ENCODE results near the gene STIM1.

The STIM1 gene

DNA sequence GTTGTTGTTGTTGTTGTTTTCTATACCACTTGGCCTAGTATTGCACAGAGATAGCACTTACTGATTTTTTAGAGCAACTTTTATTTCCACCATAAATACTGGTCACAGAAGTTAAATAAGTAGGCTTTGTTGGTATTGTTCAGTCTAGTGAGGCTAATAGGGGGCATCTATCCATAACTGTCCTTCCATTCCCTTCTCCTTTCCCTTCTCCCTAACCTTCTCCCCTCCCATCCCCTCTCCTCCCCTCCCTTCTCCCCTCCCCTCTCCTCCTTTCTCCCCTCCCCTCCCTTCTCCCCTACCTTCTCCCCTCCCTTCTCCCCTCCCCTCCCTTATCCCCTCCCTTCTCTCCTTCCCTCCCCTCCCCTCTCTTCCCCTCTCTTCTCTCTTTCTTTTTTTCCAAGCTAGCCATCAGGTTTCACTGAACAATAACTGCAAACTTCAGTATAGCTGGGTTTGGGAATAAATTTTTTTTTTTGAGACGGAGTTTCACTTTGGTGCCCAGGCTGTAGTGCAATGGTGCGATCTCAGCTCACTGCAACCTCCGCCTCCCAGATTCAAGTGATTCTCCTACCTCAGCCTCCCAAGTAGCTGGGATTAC lies 56.5 kb downstream of the STIM1 start:
- TF ChIP-seq, protein P1, sequence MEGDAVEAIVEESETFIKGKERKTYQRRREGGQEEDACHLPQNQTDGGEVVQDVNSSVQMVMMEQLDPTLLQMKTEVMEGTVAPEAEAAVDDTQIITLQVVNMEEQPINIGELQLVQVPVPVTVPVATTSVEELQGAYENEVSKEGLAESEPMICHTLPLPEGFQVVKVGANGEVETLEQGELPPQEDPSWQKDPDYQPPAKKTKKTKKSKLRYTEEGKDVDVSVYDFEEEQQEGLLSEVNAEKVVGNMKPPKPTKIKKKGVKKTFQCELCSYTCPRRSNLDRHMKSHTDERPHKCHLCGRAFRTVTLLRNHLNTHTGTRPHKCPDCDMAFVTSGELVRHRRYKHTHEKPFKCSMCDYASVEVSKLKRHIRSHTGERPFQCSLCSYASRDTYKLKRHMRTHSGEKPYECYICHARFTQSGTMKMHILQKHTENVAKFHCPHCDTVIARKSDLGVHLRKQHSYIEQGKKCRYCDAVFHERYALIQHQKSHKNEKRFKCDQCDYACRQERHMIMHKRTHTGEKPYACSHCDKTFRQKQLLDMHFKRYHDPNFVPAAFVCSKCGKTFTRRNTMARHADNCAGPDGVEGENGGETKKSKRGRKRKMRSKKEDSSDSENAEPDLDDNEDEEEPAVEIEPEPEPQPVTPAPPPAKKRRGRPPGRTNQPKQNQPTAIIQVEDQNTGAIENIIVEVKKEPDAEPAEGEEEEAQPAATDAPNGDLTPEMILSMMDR (conservative IDR thresholded peaks at IDR 0.05): no peak
- no peak overlapping the region for H3K27ac ChIP-seq

DNA sequence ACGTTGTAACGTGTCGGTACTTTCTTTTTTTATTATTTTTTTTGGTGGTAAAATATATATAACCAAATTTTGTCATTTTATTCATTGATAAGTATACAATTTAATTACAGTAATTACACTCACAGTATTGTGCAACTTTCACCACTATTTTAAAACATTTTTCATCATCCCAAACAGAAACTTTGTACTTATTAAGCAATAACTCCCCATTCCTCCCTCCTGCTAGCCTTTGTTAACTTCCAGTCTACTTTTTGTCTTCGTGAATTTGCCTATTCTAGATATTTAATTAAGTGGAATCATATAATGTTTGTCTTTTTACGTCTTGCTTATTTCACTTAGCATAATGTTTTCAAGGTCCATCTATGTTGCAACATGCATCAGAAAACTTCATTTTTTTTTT lies 58.5 kb downstream of the STIM1 start:
- TF ChIP-seq, protein P1 (conservative IDR thresholded peaks at IDR 0.05): no peak
- no peak overlapping the region for H3K27ac ChIP-seq

DNA sequence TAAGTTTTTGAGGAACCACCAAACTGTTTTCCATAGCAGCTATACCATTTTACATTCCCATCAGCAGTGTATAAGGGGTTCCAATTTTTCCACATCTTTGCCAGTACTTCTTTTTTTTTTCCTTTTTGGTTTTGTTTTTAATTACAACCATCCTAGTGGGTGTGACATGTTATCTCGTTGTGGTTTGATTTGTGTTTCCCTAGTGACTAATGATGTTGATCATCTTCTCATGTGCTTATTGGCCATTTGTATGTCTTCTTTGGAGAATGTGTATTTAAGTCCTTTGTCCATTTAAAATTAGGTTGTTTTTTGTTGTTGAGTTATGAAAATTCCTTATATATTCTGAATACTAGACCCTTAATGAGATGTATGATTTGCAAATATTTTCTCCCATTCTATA lies 59.3 kb downstream of the STIM1 start:
- H3K27ac ChIP-seq: no peak overlapping the region
- TF ChIP-seq, protein P1 (conservative IDR thresholded peaks at IDR 0.05): no peak

DNA sequence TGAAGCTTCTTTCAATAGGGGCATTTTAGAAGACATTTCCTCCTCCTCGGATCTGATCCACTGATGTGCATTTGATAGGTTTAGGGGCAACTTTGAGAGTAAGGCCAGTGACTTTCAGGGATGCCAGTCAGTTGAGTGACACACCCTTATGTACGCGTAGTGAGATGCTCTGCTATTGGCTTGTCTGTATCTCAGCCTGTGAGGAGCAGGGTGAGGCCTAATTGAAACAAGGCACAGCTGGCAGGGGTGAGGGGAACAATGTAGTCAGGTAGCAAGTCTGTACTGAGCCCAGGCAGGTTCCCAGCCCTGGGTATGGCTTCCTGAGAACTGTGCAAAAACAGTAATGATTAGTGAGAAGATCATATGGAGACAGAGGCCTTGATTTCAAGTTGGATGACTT lies 61.5 kb downstream of the STIM1 start:
- H3K27ac ChIP-seq: no peak overlapping the region
- TF ChIP-seq, protein P1 (conservative IDR thresholded peaks at IDR 0.05): no peak

DNA sequence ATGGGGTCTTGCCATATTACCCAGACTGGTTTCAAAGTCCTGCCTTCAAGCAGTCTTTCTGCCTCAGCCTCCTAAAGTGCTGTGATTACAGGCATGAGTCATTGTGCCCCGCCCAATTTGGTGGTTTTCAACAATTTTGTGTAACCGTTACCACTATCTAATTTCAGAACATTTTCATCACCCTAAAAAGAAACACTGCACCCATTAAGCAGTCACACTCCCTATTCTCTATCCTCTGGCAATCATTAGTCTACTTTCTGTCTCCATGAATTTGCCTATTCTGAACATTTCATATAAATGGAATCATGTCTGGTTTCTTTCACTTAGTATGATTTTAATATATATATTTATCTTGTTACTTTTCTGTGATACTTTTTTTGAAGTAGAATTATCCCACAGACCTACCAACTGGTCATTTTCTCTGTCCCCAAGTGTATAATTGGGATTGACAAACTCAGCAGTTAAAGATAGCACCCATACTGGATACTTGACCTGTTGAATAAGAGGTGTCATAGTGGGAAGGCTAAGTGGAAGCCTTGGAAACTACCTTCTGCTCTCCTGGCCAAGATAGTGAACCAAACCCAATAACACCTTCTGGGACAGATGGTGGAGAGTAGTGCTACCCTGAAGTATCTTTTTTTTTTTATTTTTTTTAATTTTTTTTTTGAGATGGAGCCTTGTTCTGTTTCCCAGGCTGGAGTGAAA lies 64.8 kb downstream of the STIM1 start:
- TF ChIP-seq, protein P1 (conservative IDR thresholded peaks at IDR 0.05): no peak
- H3K27ac ChIP-seq: no peak overlapping the region

DNA sequence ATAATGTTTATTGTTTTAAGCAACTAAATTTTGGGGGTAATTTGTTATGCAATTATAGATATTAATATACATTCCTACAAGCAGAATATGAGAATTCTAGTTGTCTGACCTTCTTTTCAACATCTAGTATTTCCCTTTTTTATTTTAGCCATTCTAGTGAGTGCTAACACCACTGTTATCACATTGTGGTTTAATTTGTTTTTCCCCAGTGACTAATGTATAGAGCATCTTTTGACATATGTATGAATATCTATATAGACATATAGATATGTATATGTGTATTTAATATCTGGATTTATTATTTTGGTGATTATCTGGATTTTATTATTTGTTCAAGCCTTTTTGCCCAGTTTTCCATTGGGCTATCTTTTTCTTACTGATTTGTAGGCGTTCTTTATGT lies 66.6 kb downstream of the STIM1 start:
- H3K27ac ChIP-seq: no peak overlapping the region
- TF ChIP-seq, protein P1 (conservative IDR thresholded peaks at IDR 0.05): no peak

DNA sequence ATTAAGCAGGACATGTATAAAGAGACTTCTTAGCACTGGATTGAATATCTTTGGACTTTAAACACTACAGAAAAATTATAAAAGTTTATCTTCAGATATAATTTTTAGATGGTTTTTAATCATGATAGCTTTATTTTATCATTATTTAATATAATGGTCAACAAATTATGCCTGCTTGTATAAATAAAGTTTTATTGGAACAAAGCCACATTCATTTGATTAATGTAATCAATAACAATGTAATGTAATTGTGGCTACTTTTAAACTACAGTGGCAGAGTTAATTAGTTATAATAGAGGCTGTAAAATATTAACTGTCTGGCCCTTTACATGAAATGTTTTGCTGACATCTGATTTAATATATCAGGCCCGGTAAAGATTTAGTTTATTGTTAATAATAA lies 70.0 kb downstream of the STIM1 start:
- TF ChIP-seq, protein P1 (conservative IDR thresholded peaks at IDR 0.05): no peak
- no peak overlapping the region for H3K27ac ChIP-seq
